ENCODE results near the gene OSM.

DNA sequence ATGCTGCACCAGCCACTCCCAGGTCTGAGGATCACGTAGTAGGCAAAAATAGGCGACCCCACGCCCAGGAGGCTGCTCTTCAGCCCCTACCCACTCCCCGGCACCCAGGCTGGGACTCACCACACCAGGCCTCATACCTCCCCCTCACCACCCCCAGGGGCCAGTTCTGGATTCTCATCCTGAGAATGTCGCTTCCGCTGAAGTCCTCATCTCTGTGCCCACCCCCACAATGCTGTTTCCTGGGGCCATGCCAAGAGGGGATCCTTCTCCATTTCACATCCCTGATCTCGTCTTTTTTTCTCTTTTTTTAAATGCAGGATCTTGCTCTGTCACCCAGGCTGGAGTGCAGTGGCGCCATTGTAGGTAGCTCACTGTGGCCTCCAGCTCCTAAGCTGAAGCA lies 1.7 kb upstream of the OSM start:
- TF ChIP-seq POLR2A (IDR thresholded peaks at IDR 0.05; ENCODE audit: borderline replicate concordance, extremely low read depth, insufficient read depth, insufficient read length) (no peak), RAD21 (IDR thresholded peaks at IDR 0.05; ENCODE audit: low read depth) (no peak), POLR2AphosphoS5 (IDR thresholded peaks at IDR 0.05; ENCODE audit: low read depth, low read length) (no peak), EZH2phosphoT487 (IDR thresholded peaks at IDR 0.05; ENCODE audit: borderline replicate concordance) (no peak), ZNF274 (IDR thresholded peaks at IDR 0.05; ENCODE audit: low read depth, low read length) (no peak), JUND (IDR thresholded peaks at IDR 0.05) (no peak), EZH2 (IDR thresholded peaks at IDR 0.05) (no peak), CBX3 (IDR thresholded peaks at IDR 0.05; ENCODE audit: low read depth) (no peak), SIN3A (IDR thresholded peaks at IDR 0.05; ENCODE audit: low read depth) (no peak), EGR1 (IDR thresholded peaks at IDR 0.05; ENCODE audit: low read depth) (no peak)
- TF ChIP-seq, protein P1, sequence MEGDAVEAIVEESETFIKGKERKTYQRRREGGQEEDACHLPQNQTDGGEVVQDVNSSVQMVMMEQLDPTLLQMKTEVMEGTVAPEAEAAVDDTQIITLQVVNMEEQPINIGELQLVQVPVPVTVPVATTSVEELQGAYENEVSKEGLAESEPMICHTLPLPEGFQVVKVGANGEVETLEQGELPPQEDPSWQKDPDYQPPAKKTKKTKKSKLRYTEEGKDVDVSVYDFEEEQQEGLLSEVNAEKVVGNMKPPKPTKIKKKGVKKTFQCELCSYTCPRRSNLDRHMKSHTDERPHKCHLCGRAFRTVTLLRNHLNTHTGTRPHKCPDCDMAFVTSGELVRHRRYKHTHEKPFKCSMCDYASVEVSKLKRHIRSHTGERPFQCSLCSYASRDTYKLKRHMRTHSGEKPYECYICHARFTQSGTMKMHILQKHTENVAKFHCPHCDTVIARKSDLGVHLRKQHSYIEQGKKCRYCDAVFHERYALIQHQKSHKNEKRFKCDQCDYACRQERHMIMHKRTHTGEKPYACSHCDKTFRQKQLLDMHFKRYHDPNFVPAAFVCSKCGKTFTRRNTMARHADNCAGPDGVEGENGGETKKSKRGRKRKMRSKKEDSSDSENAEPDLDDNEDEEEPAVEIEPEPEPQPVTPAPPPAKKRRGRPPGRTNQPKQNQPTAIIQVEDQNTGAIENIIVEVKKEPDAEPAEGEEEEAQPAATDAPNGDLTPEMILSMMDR (IDR thresholded peaks at IDR 0.05 in 2 of 3, conservative IDR thresholded peaks at IDR 0.05 in 1 of 3; ENCODE audit: borderline replicate concordance in 1 of 3, insufficient read depth in 1 of 3, low read depth in 2 of 3, low read length in 2 of 3), result no peak
- TF ChIP-seq, protein P2, sequence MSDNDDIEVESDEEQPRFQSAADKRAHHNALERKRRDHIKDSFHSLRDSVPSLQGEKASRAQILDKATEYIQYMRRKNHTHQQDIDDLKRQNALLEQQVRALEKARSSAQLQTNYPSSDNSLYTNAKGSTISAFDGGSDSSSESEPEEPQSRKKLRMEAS (IDR thresholded peaks at IDR 0.05), result no peak
- TF ChIP-seq, protein P3, sequence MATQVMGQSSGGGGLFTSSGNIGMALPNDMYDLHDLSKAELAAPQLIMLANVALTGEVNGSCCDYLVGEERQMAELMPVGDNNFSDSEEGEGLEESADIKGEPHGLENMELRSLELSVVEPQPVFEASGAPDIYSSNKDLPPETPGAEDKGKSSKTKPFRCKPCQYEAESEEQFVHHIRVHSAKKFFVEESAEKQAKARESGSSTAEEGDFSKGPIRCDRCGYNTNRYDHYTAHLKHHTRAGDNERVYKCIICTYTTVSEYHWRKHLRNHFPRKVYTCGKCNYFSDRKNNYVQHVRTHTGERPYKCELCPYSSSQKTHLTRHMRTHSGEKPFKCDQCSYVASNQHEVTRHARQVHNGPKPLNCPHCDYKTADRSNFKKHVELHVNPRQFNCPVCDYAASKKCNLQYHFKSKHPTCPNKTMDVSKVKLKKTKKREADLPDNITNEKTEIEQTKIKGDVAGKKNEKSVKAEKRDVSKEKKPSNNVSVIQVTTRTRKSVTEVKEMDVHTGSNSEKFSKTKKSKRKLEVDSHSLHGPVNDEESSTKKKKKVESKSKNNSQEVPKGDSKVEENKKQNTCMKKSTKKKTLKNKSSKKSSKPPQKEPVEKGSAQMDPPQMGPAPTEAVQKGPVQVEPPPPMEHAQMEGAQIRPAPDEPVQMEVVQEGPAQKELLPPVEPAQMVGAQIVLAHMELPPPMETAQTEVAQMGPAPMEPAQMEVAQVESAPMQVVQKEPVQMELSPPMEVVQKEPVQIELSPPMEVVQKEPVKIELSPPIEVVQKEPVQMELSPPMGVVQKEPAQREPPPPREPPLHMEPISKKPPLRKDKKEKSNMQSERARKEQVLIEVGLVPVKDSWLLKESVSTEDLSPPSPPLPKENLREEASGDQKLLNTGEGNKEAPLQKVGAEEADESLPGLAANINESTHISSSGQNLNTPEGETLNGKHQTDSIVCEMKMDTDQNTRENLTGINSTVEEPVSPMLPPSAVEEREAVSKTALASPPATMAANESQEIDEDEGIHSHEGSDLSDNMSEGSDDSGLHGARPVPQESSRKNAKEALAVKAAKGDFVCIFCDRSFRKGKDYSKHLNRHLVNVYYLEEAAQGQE (IDR thresholded peaks at IDR 0.05; ENCODE audit: low read depth), result no peak

Measured in HCT116 (cell line).